ENCODE data around the gene RAPGEF4. TPM values are rescaled to one million over a fixed set of nuclear protein-coding genes. Genes with fewer than 3 reads are reported as not detected.

RAPGEF4 gene
- total and polyA plus RNA-seq, 2 of the 13 experiments (the other 11 are each of a cell fraction or from before 2014, with no cell fraction given), result 0.78 to 0.91 TPM

DNA sequence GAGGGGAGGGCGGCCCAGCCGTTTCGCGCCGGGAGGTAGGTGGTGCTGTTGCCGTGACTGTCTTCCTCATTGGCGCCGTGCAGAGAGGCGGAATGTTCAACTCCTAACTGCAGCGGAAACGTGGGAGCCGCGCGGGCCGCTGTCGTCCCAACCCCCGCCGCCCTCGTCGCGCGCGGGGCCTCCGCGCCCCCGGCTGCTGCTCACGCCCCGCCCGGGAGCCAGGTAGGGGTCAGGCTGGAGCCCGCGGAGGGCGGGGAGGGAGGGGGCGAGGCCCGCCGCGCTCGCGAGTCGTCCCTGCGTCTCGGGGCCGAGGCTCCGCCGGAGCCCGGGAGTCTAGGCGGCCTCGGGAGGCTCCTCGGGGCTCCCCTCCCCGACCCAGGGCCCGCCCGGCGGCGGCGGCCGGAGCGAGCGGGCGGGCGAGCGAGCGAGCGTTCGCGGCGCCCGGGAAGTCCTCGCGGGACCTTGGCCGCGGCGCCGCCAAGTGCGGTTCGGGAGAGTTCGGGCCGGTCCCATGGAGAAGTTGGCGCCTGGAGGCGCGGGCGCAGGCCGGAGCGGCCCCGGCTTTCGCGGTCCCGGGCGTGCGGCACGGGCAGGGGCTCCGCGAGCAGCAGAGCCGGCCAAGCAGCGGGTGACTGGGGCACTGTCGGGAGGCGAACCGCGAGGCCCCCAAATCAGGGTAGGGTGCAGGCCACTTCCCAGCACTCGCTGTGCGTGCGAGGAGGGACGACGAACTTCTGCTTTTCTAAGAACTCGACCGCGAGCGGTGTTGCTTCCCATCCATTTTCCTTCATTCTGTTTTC lies 340.3 kb downstream of the RAPGEF4 start, which contains the start of gene MAP3K20 (continued):
- TF ChIP-seq HOMEZ (CRISPR knock-in tag; IDR thresholded peaks at IDR 0.05; ENCODE audit: low read depth) (no peak), ZNF605 (CRISPR knock-in tag; IDR thresholded peaks at IDR 0.05) (no peak), ZNF891 (CRISPR knock-in tag; IDR thresholded peaks at IDR 0.05) (0 out of 2 replicates have a peak, but pooled peaks have one; percentile 28), PITX1 (CRISPR knock-in tag; IDR thresholded peaks at IDR 0.05) (no peak), NR2C2 (CRISPR knock-in tag; IDR thresholded peaks at IDR 0.05; ENCODE audit: borderline replicate concordance) (no peak; the same call in 1 of the 2 replicates), RFXANK (CRISPR knock-in tag; IDR thresholded peaks at IDR 0.05) (no peak), IRF9 (CRISPR knock-in tag; IDR thresholded peaks at IDR 0.05; ENCODE audit: borderline replicate concordance) (no peak; the same call in 1 of the 2 replicates), AKAP8 (CRISPR knock-in tag; IDR thresholded peaks at IDR 0.05) (no peak), ZNF446 (CRISPR knock-in tag; IDR thresholded peaks at IDR 0.05) (peak; percentile 84), ZNF234 (CRISPR knock-in tag; conservative IDR thresholded peaks at IDR 0.05) (no peak; the same call in 1 of the 2 replicates), MBD4 (IDR thresholded peaks at IDR 0.05; ENCODE audit: borderline replicate concordance, low read length) (no peak), MTF1 (CRISPR knock-in tag; IDR thresholded peaks at IDR 0.05) (no peak), TP53 (CRISPR knock-in tag; conservative IDR thresholded peaks at IDR 0.05) (no peak), ZSCAN12 (CRISPR knock-in tag; IDR thresholded peaks at IDR 0.05) (no peak), MYC (CRISPR knock-in tag; IDR thresholded peaks at IDR 0.05; ENCODE audit: borderline replicate concordance) (no peak; the same call in 1 of the 2 replicates)
- TF ChIP-seq, protein P1, sequence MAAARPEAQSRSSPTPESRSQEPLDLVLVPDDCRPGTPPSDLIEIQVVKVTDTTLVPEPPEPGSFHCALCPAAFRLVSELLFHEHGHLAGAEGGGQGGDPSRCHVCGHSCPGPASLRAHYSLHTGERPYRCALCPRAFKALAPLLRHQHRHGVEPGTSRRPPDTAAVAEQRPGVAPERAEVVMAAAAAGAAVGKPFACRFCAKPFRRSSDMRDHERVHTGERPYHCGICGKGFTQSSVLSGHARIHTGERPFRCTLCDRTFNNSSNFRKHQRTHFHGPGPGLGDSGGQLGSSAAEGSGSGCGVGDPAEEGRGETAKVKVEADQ (CRISPR knock-in tag; IDR thresholded peaks at IDR 0.05; ENCODE audit: borderline replicate concordance), result peak; percentile 43; the same call in 1 of the 2 replicates
- TF ChIP-seq, protein P2, sequence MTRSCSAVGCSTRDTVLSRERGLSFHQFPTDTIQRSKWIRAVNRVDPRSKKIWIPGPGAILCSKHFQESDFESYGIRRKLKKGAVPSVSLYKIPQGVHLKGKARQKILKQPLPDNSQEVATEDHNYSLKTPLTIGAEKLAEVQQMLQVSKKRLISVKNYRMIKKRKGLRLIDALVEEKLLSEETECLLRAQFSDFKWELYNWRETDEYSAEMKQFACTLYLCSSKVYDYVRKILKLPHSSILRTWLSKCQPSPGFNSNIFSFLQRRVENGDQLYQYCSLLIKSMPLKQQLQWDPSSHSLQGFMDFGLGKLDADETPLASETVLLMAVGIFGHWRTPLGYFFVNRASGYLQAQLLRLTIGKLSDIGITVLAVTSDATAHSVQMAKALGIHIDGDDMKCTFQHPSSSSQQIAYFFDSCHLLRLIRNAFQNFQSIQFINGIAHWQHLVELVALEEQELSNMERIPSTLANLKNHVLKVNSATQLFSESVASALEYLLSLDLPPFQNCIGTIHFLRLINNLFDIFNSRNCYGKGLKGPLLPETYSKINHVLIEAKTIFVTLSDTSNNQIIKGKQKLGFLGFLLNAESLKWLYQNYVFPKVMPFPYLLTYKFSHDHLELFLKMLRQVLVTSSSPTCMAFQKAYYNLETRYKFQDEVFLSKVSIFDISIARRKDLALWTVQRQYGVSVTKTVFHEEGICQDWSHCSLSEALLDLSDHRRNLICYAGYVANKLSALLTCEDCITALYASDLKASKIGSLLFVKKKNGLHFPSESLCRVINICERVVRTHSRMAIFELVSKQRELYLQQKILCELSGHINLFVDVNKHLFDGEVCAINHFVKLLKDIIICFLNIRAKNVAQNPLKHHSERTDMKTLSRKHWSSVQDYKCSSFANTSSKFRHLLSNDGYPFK (CRISPR knock-in tag; IDR thresholded peaks at IDR 0.05; ENCODE audit: borderline replicate concordance), result no peak
- TF ChIP-seq, protein P3, sequence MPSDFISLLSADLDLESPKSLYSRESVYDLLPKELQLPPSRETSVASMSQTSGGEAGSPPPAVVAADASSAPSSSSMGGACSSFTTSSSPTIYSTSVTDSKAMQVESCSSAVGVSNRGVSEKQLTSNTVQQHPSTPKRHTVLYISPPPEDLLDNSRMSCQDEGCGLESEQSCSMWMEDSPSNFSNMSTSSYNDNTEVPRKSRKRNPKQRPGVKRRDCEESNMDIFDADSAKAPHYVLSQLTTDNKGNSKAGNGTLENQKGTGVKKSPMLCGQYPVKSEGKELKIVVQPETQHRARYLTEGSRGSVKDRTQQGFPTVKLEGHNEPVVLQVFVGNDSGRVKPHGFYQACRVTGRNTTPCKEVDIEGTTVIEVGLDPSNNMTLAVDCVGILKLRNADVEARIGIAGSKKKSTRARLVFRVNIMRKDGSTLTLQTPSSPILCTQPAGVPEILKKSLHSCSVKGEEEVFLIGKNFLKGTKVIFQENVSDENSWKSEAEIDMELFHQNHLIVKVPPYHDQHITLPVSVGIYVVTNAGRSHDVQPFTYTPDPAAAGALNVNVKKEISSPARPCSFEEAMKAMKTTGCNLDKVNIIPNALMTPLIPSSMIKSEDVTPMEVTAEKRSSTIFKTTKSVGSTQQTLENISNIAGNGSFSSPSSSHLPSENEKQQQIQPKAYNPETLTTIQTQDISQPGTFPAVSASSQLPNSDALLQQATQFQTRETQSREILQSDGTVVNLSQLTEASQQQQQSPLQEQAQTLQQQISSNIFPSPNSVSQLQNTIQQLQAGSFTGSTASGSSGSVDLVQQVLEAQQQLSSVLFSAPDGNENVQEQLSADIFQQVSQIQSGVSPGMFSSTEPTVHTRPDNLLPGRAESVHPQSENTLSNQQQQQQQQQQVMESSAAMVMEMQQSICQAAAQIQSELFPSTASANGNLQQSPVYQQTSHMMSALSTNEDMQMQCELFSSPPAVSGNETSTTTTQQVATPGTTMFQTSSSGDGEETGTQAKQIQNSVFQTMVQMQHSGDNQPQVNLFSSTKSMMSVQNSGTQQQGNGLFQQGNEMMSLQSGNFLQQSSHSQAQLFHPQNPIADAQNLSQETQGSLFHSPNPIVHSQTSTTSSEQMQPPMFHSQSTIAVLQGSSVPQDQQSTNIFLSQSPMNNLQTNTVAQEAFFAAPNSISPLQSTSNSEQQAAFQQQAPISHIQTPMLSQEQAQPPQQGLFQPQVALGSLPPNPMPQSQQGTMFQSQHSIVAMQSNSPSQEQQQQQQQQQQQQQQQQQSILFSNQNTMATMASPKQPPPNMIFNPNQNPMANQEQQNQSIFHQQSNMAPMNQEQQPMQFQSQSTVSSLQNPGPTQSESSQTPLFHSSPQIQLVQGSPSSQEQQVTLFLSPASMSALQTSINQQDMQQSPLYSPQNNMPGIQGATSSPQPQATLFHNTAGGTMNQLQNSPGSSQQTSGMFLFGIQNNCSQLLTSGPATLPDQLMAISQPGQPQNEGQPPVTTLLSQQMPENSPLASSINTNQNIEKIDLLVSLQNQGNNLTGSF (CRISPR knock-in tag; IDR thresholded peaks at IDR 0.05), result no peak

Data from HepG2 (cell line).